Stimulated activated CD8-positive, alpha-beta memory T cell treated with anti-CD3 and anti-CD28 coated beads, Interleukin-2, amount 100 ng/mL, for 1 hour (primary cell): ENCODE measurements around the gene ST8SIA4.

ENCODE experiments used
- DNase-seq, 2 donors: peaks; one replicate each; pipeline ENCODE4 v3.0.0-alpha.2; 2020; ENCODE audit warnings: low read depth in 2 of 2

The ST8SIA4 gene, protein sequence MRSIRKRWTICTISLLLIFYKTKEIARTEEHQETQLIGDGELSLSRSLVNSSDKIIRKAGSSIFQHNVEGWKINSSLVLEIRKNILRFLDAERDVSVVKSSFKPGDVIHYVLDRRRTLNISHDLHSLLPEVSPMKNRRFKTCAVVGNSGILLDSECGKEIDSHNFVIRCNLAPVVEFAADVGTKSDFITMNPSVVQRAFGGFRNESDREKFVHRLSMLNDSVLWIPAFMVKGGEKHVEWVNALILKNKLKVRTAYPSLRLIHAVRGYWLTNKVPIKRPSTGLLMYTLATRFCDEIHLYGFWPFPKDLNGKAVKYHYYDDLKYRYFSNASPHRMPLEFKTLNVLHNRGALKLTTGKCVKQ

DNA sequence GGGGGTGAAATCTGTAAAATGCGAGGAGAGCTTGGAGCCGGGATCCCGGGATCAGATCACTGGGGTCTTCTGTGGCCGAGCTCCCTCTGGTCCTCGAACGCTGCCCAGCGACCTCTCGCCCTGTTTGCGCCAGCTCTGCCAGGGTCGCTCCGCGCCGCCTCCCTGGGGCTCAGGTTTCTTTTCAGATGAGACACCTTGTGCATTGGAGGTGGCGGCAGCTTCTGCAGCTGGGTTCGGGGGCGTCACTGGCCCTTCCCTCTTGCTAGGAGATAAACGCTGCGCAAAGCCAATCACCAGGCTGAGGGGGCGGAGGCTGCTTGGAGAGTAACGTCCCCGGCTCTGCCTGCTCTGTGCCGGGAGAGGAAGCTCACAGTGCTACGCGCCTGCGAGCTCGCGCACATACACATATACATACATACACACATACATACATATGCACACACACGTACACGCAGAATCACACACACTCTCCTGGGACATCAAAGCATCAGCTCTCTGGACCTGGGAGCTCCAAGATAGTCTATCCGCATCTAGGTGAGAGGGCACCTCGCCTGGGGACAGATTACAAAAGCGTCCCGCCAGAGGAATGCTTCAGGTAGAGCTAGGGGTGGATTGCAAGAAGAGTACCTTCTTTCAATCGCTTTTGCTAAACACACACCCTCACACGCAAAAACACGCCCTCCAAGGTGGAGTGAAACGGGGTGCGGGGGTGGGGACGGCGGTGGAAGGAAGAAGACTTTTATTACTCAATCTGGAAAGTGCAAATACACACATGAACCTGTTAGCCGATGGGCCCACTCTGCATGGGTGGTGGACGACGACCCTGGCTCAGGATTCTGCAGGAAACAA lies at the start of gene ST8SIA4:
Gene ST8SIA4, minus strand, starts transcription at position 244 of the 849 bp plus-strand sequence. CDS start 327 bp downstream, outside the sequence.
- peak; percentile 79 to 87 for DNase-seq

DNA sequence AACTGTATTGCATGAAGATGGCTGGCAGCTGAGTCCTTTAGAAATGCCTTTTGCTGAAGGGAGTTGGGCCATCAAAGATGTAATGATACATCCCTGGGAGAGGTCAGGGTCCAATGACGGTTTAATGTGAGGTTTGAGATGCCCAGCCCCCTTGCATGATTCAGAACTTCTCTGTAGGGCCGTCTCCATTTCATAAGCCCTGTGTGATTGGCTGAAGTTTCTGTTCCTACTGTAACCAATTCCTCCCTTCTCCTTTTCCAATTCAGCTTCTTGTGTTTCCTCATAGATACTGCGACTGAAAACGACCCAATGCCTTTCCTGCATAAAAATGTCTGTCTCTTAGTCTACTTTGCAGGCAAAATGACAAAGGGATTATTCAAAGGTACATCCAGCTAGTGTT lies 47.9 kb upstream of the ST8SIA4 start:
- DNase-seq: no peak

DNA sequence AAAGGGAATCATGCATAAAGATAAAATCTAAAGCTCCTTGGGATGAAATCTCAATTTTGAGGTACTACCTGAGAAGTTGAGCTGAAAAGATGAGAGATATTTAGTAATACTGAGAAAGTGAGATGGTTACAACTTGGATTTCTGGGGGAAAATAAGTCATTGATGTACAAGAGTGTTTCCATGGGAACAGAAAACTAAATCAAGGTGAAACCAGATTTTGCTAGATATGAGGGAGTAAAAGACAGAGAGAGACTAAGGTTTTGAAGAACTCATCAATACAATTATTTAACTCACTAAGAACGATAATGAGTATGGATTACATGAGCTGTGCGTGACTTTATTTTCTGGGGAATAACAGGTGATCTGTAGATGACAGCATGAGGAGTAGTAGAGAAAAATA lies 10.2 kb upstream of the ST8SIA4 start:
- no peak for DNase-seq

DNA sequence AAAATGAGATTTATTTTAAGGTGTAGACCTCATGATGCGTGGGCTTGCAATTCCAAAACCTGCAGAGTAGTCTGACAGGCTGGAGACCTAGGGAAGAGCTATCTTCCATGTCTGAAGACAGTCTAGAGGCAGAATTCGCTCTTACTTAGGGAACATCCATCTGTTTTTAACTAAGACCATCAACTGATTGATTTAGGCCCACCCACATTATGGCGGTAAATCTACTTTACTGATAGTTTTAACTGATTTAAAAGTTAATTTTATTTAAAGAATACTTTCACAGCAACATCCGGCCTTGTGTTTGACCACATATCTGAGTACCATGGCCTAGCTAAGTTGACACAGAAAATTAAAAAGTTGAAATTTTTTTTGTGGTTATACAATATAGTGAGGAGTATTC lies 6.0 kb upstream of the ST8SIA4 start:
- DNase-seq: no peak

DNA sequence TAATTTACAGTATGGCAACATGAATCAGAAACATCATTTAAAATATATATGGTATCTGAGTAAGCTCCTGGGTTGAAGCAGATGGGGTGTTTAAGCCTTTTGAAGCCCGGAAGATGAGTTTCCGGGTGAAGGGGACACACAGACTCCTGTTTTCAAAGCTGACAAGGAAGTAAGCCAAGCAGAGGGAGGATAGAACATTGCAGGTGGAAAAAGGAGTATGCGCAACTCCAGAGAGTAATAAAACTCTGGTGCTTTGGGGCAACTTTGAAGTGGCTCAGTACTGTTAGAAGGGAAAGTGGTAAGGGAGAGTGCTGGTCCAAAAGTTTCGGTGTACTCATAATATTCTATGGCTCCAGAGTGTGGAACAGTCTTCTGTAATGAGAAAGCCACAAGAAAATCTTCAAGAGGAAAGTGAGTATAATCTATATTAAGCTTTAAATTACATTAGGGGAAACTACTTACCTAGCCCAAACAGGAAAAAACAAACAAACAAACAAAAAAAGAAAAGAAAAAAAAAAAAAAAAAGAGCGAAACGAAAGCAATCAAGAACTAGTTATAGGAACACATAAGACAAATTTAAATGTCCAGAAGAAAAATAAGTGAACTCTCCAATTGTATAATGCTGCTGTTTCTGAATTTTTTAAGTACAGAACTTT lies 2.3 kb upstream of the ST8SIA4 start:
- no peak for DNase-seq

DNA sequence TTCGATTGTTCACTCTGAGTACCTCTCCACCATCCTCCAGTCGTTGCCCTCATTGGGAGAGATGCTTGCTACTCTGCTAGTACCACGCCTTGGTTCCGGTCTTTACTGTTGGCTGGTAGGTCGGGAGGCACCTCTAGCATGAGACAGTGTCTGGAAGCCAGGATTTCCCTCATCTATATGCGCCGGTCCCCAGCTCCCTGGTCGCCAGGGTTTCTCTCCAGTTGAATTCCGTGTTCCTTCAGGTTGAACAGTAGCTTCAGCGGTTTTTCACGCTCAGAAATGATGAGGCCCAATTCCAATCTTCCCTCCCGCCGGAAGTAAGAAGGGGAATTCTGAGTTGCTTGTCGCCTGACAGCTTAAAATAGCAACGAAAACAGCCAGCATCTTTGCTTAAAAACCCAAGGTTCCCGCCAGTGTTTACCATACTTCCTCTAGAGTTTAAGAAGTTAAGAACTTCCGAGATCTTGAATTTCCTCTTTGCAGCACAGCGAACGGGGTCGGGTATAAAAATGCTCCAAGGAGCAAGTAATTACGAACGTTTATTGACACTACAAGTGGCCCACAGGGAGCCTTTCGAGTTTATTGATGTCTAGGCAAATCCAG lies 1.3 kb upstream of the ST8SIA4 start:
- DNase-seq: peak in 1 of 2 donors; percentile 17

DNA sequence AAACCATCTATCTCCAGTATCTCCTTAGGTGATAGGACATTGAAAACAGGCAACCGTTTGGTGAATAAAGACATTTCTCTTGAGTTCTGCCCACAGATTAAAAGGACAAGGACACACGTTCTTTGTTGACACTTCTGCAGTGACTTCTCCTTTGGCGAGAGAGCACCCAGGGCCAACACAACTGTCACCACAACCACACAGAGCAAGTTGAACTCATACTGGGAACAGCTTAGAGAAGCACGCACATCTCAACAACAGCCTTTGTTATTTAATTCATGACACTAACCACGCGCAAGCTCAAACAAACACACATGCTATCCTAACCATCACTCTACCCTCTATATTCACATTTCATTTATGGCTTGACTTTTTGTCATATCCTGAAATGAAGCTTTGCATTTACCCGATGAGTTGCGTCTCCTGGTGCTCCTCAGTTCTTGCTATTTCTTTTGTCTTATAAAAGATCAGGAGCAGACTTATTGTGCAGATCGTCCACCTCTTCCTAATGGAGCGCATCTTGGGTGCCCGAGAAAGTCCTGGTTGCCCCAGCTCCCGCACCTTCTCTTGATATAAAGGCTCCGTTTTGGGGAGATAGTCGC lies 543 bp downstream of the ST8SIA4 start:
- no peak for DNase-seq

DNA sequence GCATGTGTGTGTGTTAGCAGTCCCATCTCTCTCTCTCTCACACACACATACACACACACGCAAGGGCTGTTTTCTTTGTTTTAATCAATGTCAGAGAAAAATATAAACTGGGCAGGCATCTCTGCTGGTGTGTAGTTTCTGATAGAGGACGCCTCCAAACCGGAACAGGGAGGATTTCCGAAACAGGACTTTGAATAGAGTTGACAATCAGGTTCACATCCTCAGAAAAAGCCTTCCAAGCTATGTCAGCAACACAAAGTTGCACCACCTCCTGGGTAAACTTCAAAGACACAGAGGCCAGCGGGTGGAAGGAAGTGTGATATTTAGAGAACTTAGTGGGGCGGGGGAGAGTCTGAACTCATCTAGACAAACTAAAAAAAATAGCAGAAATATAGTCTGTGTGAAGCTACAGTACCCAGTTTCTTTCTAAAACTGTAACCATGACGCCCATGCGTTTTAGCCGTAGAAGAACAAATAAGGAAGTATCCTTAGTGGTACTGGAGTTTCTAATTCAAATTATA lies 1.2 kb downstream of the ST8SIA4 start:
- peak in 1 of 2 donors; percentile 33 for DNase-seq

DNA sequence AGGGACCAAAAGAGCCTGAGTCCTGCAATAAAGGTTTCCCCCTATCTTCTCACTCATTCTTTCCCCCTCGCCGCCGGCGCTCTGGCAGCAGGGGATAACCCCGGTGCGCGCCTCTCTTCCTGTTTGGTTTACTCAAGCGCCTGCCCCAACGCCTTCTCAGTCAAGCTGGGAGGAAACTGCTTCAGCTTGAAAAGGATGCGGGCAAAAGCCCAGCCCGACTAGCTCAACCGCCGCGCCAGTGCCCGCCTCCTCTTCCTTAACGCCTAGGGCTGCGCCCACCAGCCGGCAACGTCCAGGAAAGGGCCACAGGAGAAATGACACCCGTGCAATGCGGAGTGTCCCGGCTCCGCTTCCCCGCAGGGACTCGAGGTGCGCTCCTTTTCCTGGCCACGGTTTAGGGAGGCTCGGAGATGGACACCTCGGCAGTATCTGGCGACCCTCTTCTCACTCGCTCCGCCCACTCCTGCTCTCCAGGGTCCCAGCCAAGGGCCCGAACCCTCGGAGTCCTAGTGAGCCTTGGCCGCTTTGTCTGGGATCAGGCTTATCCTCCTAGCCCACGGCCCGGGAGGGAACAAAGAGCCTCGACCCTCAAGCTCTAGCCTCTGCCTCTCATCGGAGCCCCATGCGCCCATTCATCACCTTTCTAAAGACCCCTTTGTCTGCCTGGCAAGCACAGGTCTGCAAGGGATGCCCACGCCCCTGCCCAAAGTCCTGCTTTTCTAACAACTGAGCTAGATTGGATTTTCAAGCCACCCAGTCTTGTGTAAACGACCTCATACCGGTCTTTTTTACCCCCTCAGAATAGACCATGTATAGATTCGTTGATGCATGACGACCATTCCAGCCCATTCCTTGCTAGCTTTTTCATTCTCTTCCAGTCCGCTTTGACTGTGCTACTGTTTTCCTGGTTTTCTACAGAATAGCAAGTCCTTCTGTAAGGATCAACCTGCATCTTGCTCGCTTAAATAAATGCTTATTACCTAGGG lies 2.0 kb downstream of the ST8SIA4 start:
- DNase-seq: peak; percentile 77 to 80

DNA sequence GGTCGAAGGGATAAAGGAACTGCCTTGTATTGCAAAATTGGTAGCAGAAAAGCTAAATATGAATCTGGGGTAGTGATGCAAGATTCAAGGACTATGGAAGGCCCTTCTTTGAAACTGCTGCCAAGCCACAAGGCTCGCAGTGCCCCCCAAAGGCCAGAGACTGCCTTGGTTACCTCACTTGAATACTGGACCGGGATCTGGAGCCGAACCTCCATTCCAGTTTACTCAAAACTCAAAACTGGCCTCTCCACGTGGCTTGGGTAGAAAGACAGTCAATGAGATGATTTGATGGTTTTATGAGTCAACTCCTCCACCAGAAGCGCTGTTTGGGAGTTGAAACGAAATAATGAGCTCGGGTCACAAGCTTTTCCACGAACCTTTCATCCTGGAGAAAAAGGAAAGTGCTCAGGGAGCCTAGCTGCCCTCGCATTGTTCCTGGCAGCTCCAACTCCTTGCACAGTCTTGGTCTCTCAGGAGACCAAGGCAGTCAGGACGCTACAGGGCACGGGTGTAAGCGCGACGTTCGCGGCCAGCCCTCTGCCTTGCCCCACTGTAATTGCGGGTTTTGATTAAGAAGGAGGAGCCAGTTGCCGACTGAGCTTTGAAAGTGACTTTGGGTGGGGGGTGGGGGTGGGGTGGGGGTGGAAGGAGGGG lies 2.8 kb downstream of the ST8SIA4 start:
- DNase-seq: peak in 1 of 2 donors; percentile 29

DNA sequence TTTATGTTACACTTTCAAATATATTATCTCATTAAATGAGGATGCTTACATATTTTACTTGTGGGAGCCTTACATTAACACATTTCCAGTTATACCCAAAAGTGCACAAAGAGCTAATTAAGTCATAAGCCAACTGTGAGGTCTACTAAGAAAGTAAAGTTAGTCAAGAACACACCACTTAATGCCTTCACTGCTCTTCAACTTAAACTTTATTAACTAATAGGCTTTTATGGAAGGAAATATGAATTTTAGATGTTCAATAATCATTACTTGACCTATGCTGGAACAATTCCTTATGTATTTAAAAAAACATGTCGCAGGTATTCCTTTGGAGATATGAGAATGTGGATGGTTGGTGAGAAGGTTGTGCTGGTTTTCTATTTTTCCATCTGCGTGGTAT lies 3.4 kb downstream of the ST8SIA4 start:
- DNase-seq: no peak

DNA sequence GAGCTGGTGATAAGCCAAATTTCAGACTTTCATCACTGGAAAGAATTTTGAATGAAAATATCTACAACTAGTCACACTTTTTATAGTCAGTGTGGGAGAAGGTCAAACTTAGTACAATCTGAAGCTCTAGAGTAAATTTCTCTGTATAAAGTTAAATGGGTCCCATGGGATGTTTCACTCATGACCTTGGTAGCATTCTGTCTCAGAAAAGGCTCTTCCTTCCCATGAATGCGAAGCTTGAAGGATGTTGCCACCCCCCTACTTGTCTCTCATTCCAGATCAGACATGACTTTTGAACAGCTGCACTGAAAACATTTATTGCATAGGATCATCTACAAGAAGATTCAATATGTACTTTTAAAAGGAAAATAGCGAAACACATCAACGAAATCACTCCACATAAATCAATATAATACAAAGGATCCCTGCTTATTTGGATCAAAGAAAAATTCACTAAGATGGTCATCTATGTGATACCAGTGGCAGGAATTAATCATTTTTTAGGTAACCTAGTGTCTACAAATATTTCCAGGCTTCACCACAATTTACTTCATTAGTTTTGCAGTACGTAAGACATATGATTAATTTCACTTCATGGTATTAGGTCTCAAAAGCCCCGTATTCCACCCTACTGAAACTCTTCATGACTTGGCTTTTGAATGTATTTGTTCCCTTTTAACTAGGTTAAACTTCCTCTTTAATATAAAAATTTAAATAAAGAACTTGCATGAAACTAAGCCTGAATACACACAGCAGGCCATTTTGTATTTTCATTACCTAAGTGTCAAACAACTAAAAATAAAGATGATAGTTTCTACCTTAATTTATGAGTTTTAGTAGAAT lies 4.4 kb downstream of the ST8SIA4 start:
- no peak for DNase-seq

DNA sequence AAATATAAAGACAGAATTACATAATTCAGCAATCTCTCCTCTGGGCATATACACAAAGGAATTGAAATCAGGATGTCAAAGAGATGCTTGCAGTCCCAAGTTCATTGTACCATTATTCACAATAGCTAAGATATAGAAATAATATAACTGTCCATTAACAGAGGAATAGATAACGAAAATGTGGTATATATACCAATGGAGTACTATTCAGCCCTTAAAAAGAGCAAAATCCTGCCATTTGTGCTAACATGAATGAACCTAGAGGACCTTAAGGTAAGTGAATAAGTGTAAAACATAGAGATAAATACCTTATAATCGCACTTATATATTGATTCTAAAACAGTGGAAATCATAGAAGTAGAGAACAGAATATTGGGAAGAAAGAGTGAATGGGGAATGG lies 7.0 kb downstream of the ST8SIA4 start:
- no peak for DNase-seq

DNA sequence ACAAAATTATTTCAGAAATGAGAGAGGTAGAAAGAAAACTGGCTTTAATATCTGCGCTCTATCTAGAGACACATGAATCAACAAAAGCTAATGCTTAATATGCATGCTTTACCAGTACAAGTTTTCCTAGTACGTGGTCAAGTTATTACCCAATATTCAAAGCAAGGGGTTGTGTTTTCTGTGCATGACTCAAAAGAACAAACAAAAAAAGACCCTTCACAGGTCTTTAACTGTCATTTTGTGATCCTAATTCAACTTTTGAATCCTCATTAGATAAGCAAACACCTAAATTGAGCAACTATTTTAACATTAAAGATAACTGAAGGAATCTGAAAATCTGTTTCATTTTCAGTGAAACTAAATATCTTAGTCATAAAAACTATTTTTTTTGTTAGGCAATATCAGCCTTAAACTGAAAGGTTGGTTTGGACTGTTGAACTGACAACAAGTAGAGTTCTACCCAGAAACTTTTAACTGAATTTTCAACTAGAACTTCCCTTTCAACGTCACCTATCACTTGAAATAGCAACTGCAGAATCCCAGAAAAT lies 12.5 kb downstream of the ST8SIA4 start:
- no peak for DNase-seq

DNA sequence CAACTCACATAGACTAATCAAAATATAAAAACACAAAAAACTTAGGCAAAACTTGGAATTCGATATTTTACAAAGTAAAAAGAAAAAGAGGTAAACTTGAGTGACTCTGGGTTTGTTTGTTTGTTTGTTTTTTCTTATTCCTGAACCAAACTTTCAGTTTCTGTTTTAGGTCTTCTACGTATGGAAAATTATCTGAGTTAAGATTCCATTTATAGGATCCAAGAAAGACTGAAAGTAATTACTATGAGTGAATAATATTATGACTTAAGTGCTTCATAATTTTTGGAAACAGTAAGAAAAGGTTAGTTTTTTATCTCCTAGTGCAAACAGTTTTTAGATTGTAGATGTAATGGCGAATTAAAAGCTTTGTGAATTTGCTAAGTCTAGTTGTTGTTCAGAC lies 13.2 kb downstream of the ST8SIA4 start:
- no peak for DNase-seq

DNA sequence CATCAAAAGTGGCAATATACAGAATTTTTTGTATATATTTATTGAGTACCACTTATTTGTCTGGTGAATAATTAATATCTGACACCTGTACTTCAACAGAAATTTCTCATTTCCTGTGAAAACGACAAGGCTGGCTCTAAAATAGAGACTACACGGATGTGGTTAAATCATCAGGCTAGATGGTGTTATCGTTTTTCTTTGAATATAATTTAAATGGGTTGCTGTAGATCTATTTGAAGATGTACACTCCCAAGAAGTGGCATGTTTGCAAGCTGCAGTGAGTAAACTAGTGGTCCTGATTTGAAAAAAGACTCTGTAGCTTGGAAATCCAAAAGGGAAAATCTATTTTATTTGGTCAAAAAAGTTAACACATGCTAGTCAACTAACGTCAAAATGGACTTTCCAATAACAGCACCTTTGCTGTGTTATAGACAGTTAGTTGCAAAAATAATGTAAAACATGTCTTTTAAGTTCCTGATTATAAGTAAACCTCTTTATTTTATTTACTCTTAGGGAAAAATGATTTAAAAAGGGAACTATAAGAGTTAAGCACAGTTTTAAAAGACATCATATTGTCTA lies 13.8 kb downstream of the ST8SIA4 start:
- no peak for DNase-seq

DNA sequence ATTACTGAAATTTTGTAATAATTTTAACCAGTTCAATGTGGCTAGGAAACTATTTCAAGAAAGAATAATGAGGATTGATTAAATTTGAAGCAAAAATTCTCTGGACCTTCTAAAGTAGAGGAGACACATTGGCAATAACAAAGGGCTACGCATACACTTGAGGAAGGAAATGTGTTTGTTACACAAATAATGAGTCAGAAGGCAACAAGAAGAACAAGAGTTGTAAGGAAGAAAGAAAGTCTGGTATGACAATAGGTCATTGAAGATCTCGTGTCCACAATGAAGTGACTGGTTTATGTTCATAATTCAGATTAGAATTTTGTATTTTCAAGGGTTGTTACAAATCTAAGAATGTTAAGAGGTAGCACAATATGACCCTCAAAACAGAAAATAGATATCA lies 25.8 kb downstream of the ST8SIA4 start:
- DNase-seq: no peak
